Astrocyte (in vitro differentiated cells and primary cell): Measurements from ENCODE around the gene SLC4A8.

Experiments used
- EZH2 ChIP-seq: IDR thresholded peaks from 2 replicates; pipeline ENCODE4 v1.6.1; 2012; ENCODE audit warnings: mild to moderate bottlenecking, low read length, inconsistent platforms; ENCODE audit not compliant: insufficient read depth
- TF ChIP-seq, protein P1 (sequence below): IDR thresholded peaks from 2 replicates; pipeline ENCODE4 v1.5.1; 2011; ENCODE audit warnings: low read depth, mild to moderate bottlenecking, inconsistent platforms, low read length, moderate library complexity; ENCODE audit not compliant: insufficient read depth

DNA sequence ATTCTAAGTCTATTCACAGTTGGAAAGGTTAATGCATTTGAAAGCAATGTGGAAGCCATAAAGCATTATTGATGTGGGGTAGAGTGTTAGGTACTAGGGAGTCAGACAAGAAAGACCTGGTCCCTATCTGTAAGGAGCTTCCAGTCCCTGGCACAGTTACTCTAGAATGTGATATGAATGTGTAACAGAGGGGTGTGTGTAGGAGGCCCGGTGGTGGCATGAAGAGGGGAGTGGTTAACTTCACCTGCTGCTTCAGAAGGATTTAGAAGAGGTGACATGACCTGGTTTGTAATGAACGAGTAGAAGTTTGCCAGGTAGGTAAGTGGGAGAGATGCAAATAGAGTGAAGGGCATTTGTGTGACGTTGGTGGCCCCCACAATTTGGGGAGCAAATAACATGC lies 18.3 kb upstream of the SLC4A8 start:
- TF ChIP-seq, protein P1, sequence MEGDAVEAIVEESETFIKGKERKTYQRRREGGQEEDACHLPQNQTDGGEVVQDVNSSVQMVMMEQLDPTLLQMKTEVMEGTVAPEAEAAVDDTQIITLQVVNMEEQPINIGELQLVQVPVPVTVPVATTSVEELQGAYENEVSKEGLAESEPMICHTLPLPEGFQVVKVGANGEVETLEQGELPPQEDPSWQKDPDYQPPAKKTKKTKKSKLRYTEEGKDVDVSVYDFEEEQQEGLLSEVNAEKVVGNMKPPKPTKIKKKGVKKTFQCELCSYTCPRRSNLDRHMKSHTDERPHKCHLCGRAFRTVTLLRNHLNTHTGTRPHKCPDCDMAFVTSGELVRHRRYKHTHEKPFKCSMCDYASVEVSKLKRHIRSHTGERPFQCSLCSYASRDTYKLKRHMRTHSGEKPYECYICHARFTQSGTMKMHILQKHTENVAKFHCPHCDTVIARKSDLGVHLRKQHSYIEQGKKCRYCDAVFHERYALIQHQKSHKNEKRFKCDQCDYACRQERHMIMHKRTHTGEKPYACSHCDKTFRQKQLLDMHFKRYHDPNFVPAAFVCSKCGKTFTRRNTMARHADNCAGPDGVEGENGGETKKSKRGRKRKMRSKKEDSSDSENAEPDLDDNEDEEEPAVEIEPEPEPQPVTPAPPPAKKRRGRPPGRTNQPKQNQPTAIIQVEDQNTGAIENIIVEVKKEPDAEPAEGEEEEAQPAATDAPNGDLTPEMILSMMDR, result no peak
- no peak for TF ChIP-seq EZH2
